Ovary (tissue), 9 donors: ENCODE data around the gene MPDU1. TPM values are rescaled to one million over a fixed set of nuclear protein-coding genes. Genes with fewer than 3 reads are reported as not detected.

Source experiments
- DNase-seq, 5 donors: peaks; one replicate each; pipeline ENCODE4 v3.0.0-alpha.2; 2019 to 2020
- H3K27ac ChIP-seq, 2 donors: fragments of 200-600 bp; one replicate each; pipeline versions ENCODE4 v1.5.1 to v1.8.0; 2019 to 2022
- H3K27me3 ChIP-seq: fragments of 200-600 bp; one replicate; pipeline ENCODE4 v1.8.0; 2022
- H3K36me3 ChIP-seq: fragments of 200-600 bp; sonication (generic); one replicate; pipeline ENCODE4 v1.5.1; 2019
- H3K4me1 ChIP-seq: one replicate; pipeline ENCODE4 v1.8.1; 2013; ENCODE audit warnings: mild to moderate bottlenecking, moderate library complexity; ENCODE audit not compliant: insufficient read depth
- H3K4me3 ChIP-seq: fragments of 200-600 bp; sonication (generic); one replicate; pipeline ENCODE4 v1.5.1; 2017
- H3K9me3 ChIP-seq, 2 donors: fragments of 200-600 bp in 1 of 2; sonication (generic) in 1 of 2; one replicate each; pipeline versions ENCODE4 v1.5.1 to v1.8.1; 2013 to 2019; ENCODE audit warnings: mild to moderate bottlenecking in 1 of 2, moderate library complexity in 1 of 2
- EP300 ChIP-seq: sonication (generic); formaldehyde crosslinking; IDR thresholded peaks from one replicate; pipeline ENCODE4 v1.6.1; 2017; ENCODE audit warnings: antibody characterized with exemption
- POLR2A ChIP-seq: fragments of 450-650 bp; IDR thresholded peaks from one replicate; pipeline ENCODE4 v1.6.1; 2017; ENCODE audit warnings: antibody characterized with exemption, mild to moderate bottlenecking, moderate library complexity
- WGBS, 3 donors: extraction: QIAGEN DNeasy Blood & Tissue Kit in 1 of 3; methylation state at CpG; one replicate each; pipeline versions ENCODE4 v1.1.5 to v1.1.7; 2013 to 2017; 5-methylcytosine and 5-hydroxymethylcytosine counted together
- intact Hi-C, 4 donors: fragments of 100-400 bp; cut with DNase I; formaldehyde crosslinking; loops; one replicate each; pipeline versions ENCODE4 v1.11.0 to v1.15.1; 2022 to 2023
- polyA plus RNA-seq, 2 donors: library from polyadenylated mRNA; stranded (reverse); fragments of 200-250 nt in 1 of 2; fragments of 350-450 nt in 1 of 2; fragmentation: Illumina TruSeq in 1 of 2; extraction: RNeasy Lipid Tissue Mini Kit (QIAGEN cat#74804) in 1 of 2; gene quantifications; one replicate each; pipeline ENCODE4 v1.2.3, GENCODE V29; 2013 to 2014
- total RNA-seq, 7 donors: library from RNA; depleted of rRNA in 2 of 7; stranded (reverse); fragments of >200 nt in 2 of 7; fragmentation: NEBNext Ultra II Directional in 3 of 7; extraction: Animal tissue kit (Norgen Biotek cat#: 25700) in 3 of 7; gene quantifications; one replicate each; pipeline versions ENCODE4 v1.1.0 to v1.2.4, GENCODE V29; 2016 to 2023
- TF ChIP-seq, protein P1 (sequence below), 3 donors: fragments of 450-650 bp in 2 of 3; fragments of 200-600 bp in 1 of 3; IDR thresholded peaks; one replicate each; pipeline versions ENCODE4 v1.5.1 to v1.8.0; 2016 to 2022; ENCODE audit warnings: antibody characterized with exemption in 3 of 3, mild to moderate bottlenecking in 1 of 3
- donor health status: DM: no; HTN: no; CAD: no; lungs with moderate emphysema.
- donor health status: DM: no; HTN: no; CAD: no.
- donor health status: Bipolar disorder and iron deficiency.
- donor health status: DM: yes; HTN: yes; CAD: no.
- donor health status: DM: no; HTN: no; CAD: no.
- donor health status: DM: yes; HTN: yes; CAD: no.

Gene MPDU1
- total and polyA plus RNA-seq, 9 donors = 13.0 to 87.9 (median 21.0) TPM

DNA sequence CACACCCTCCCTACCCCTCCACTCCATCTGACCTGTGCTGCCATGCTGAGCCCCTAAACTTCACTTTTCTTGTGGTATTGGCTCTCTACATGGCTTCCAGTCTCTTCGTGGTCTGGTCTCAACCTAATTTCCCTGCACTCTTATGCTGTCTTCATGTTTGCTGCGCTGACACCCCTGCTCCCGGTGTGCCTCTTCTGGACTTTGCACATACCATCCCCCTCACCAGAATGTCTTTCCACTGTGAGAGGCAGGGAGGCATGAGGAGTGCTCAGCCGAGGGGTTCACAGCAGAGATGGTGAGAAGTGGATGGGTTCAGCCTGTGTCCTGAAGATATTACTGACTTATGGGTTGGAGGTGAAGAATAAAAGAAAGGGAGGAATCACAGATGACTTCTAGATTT is 32.3 kb upstream of the MPDU1 start:
- H3K9me3 ChIP-seq = no peaks in the 10 kb centered on the region
- WGBS, 3 donors = 86 to 87% (median 86%) methylated on average over 4 of the region's 4 CpGs
- no peak overlapping the region for H3K4me3 ChIP-seq
- H3K4me1 ChIP-seq = peaks cover 5% of the 10 kb centered on the region
- no peak for TF ChIP-seq EP300
- TF ChIP-seq, protein P1, sequence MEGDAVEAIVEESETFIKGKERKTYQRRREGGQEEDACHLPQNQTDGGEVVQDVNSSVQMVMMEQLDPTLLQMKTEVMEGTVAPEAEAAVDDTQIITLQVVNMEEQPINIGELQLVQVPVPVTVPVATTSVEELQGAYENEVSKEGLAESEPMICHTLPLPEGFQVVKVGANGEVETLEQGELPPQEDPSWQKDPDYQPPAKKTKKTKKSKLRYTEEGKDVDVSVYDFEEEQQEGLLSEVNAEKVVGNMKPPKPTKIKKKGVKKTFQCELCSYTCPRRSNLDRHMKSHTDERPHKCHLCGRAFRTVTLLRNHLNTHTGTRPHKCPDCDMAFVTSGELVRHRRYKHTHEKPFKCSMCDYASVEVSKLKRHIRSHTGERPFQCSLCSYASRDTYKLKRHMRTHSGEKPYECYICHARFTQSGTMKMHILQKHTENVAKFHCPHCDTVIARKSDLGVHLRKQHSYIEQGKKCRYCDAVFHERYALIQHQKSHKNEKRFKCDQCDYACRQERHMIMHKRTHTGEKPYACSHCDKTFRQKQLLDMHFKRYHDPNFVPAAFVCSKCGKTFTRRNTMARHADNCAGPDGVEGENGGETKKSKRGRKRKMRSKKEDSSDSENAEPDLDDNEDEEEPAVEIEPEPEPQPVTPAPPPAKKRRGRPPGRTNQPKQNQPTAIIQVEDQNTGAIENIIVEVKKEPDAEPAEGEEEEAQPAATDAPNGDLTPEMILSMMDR (IDR thresholded peaks at IDR 0.05) = no peak
- TF ChIP-seq POLR2A = no peak
- H3K27me3 ChIP-seq = no peaks in the 10 kb centered on the region
- DNase-seq = no peak
- intact Hi-C loops = loop anchor here in 1 of 4 donors (10.0 kb wide), 1 partner anchor 197 kb away; the partner anchor contains the start of genes KCTD11 and TMEM95
- H3K27ac ChIP-seq = no peak overlapping the region
- no peaks in the 10 kb centered on the region for H3K36me3 ChIP-seq

- Histone ChIP-seq H3K4me3 (no peak overlapping the region), H3K27ac (no peak overlapping the region), H3K9me3 (no peaks in the 10 kb centered on the region), H3K36me3 (no peaks in the 10 kb centered on the region), H3K27me3 (no peaks in the 10 kb centered on the region), H3K4me1 (peaks cover 11% of the 10 kb centered on the region)
- no peak for DNase-seq
- TF ChIP-seq POLR2A (no peak), EP300 (no peak)
- TF ChIP-seq, protein P1 (IDR thresholded peaks at IDR 0.05) = no peak
- intact Hi-C loops = loop anchor here in 1 of 4 donors (10.0 kb wide), 1 partner anchor 198 kb away; the partner anchor contains the start of genes KCTD11 and TMEM95
- 86 to 89% (median 86%) methylated on average over 6 of the region's 6 CpGs for WGBS, 3 donors
Observed at GRCh38 chr17:7552621-7553051, 31.0 kb upstream of the MPDU1 start.

DNA sequence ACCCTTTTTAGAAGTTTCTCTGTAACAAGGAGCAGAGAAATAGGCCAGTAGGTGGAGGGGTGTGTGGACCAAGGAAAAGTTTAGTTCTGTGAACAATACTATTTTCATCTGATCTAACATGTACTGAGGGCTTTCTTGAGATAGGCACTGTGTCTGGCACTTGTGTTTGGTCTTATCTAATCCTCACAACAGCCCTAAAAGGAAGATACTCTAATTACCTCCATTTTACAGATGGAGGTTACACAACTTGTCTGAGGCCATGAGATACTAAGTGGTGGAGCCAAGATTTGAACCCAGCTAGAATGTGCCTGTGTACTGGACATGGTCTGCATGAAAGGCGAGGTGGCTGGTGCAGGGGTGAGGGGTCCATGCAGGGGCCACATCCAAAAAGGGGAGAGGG is 30.3 kb upstream of the MPDU1 start:
- H3K36me3 ChIP-seq = no peaks in the 10 kb centered on the region
- H3K9me3 ChIP-seq = no peaks in the 10 kb centered on the region
- intact Hi-C loops = loop anchor here in 1 of 4 donors (10.0 kb wide), 1 partner anchor 199 kb away; the partner anchor contains the start of genes KCTD11 and TMEM95
- no peak for DNase-seq
- H3K4me3 ChIP-seq = no peak overlapping the region
- 88 to 98% (median 94%) methylated on average over 1 of the region's 1 CpG for WGBS, 3 donors
- H3K4me1 ChIP-seq = peaks cover 12% of the 10 kb centered on the region
- TF ChIP-seq, protein P1 (IDR thresholded peaks at IDR 0.05) = no peak
- TF ChIP-seq POLR2A (no peak), EP300 (no peak)
- H3K27me3 ChIP-seq = no peaks in the 10 kb centered on the region
- H3K27ac ChIP-seq = no peak overlapping the region

DNA sequence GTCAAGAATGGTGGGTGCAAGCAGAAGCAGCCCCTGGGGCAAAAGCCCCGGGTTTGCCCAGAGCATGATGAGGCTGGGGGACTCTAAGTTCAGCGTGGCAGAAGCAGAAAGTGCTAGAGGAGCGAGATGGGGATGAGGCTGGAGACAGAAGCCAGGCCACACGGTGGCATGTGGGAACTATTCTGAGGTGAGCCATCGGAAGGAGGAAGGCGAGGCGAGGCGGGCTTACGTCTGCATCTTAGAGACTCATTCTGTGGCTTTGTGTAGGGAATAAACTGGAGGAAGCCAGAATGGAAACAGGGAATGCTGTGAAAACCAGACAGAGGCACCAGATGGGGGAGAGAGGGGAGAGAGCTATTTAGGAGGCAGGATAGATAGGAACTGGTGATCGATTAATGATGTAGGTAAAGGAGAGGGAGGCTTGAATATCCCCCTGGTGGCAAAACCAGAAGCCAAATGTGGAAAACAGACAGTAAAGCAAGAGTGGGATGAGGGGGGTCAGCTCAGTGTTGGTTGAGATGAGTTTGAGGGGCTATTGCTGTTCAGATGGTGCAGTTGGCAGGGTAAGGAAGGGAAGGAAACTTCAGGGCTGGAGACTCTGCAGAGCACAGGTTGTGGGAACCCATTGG is 28.2 kb upstream of the MPDU1 start:
- WGBS, 3 donors = 61 to 72% (median 67%) methylated on average over 10 of the region's 10 CpGs
- no peaks in the 10 kb centered on the region for H3K36me3 ChIP-seq
- no peak for DNase-seq
- TF ChIP-seq, protein P1 (IDR thresholded peaks at IDR 0.05) = no peak
- TF ChIP-seq POLR2A (no peak), EP300 (no peak)
- intact Hi-C loops = loop anchor here in 1 of 4 donors (5.0 to 10.0 kb wide), 2 partner anchors 43 to 201 kb away; partner anchors contain the start of genes KCTD11 and TMEM95
- H3K4me3 ChIP-seq = no peak overlapping the region
- H3K27me3 ChIP-seq = no peaks in the 10 kb centered on the region
- no peaks in the 10 kb centered on the region for H3K9me3 ChIP-seq
- peaks cover 23% of the 10 kb centered on the region for H3K4me1 ChIP-seq
- H3K27ac ChIP-seq = peak overlapping the region in 1 of 2 donors; percentile 19
